ENCODE results near the gene HCN1. TPM values are rescaled to one million over a fixed set of nuclear protein-coding genes. Genes with fewer than 3 reads are reported as not detected.

Gene HCN1
- total RNA-seq, 6 experiments from 2014 or later = not detected

- TF ChIP-seq, protein P1, sequence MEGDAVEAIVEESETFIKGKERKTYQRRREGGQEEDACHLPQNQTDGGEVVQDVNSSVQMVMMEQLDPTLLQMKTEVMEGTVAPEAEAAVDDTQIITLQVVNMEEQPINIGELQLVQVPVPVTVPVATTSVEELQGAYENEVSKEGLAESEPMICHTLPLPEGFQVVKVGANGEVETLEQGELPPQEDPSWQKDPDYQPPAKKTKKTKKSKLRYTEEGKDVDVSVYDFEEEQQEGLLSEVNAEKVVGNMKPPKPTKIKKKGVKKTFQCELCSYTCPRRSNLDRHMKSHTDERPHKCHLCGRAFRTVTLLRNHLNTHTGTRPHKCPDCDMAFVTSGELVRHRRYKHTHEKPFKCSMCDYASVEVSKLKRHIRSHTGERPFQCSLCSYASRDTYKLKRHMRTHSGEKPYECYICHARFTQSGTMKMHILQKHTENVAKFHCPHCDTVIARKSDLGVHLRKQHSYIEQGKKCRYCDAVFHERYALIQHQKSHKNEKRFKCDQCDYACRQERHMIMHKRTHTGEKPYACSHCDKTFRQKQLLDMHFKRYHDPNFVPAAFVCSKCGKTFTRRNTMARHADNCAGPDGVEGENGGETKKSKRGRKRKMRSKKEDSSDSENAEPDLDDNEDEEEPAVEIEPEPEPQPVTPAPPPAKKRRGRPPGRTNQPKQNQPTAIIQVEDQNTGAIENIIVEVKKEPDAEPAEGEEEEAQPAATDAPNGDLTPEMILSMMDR (IDR thresholded peaks at IDR 0.05) = no peak
- H3K9me3 Mint-ChIP-seq = peaks cover 55% of the 10 kb centered on the region
- H3K4me3 Mint-ChIP-seq = no peak overlapping the region
- no peak overlapping the region for H3K27ac Mint-ChIP-seq
- no peaks in the 10 kb centered on the region for H3K4me1 Mint-ChIP-seq (ENCODE audit: low read depth)
- no peaks in the 10 kb centered on the region for H3K36me3 Mint-ChIP-seq (ENCODE audit: low read depth)
- no peaks in the 10 kb centered on the region for H3K27me3 Mint-ChIP-seq (ENCODE audit: insufficient read depth)
- DNase-seq = no peak
Observed at GRCh38 chr5:45252541-45252940, 443.6 kb downstream of the HCN1 start.

- no peaks in the 10 kb centered on the region for H3K4me1 Mint-ChIP-seq (ENCODE audit: low read depth)
- no peak overlapping the region for H3K27ac Mint-ChIP-seq
- H3K4me3 Mint-ChIP-seq = no peak overlapping the region
- DNase-seq = no peak
- TF ChIP-seq, protein P1 (IDR thresholded peaks at IDR 0.05) = no peak
- H3K27me3 Mint-ChIP-seq (ENCODE audit: insufficient read depth) = no peaks in the 10 kb centered on the region
- peaks cover 54% of the 10 kb centered on the region for H3K9me3 Mint-ChIP-seq
- no peaks in the 10 kb centered on the region for H3K36me3 Mint-ChIP-seq (ENCODE audit: low read depth)
Observed at GRCh38 chr5:45225571-45226031, 470.6 kb downstream of the HCN1 start.

GRCh38 chr5:45205403-45205961 is 490.7 kb downstream of the HCN1 start:
- TF ChIP-seq, protein P1 (IDR thresholded peaks at IDR 0.05) = no peak
- Mint-ChIP-seq H3K9me3 (peaks cover 19% of the 10 kb centered on the region), H3K27me3 (ENCODE audit: insufficient read depth) (no peaks in the 10 kb centered on the region), H3K27ac (no peak overlapping the region), H3K36me3 (ENCODE audit: low read depth) (no peaks in the 10 kb centered on the region), H3K4me3 (no peak overlapping the region), H3K4me1 (ENCODE audit: low read depth) (no peaks in the 10 kb centered on the region)
- DNase-seq = no peak
